HS-27A (cell line): Measurements from ENCODE around the gene AKAP8.

Experiments used
- DNase-seq: peaks from one replicate; pipeline ENCODE4 v3.0.0-alpha.2; 2012; ENCODE audit warnings: low read depth, missing footprints

AKAP8 gene

GRCh38 chr19:15331419-15332310 is 47.9 kb downstream of the AKAP8 start:
- no peak for DNase-seq

GRCh38 chr19:15330801-15331418 is 48.7 kb downstream of the AKAP8 start:
- DNase-seq, result no peak

- no peak for DNase-seq
These were observed 51.3 kb downstream of the AKAP8 start for GRCh38 chr19:15328312-15328711.

GRCh38 chr19:15324791-15325519 is 54.6 kb downstream of the AKAP8 start:
- no peak for DNase-seq

GRCh38 chr19:15323496-15324235 is 55.9 kb downstream of the AKAP8 start:
- no peak for DNase-seq

GRCh38 chr19:15321739-15322138 is 57.8 kb downstream of the AKAP8 start:
- no peak for DNase-seq

GRCh38 chr19:15320116-15320515 is 59.5 kb downstream of the AKAP8 start:
- no peak for DNase-seq

- DNase-seq, result no peak
These were observed 61.3 kb downstream of the AKAP8 start for GRCh38 chr19:15318241-15318691.

GRCh38 chr19:15317392-15318071 is 62.1 kb downstream of the AKAP8 start:
- DNase-seq, result no peak

- no peak for DNase-seq
These were observed 63.1 kb downstream of the AKAP8 start for GRCh38 chr19:15316498-15316897.

- DNase-seq, result no peak
These were observed 64.5 kb downstream of the AKAP8 start for GRCh38 chr19:15315101-15315500.

GRCh38 chr19:15313649-15314279 is 65.8 kb downstream of the AKAP8 start:
- no peak for DNase-seq

GRCh38 chr19:15307169-15307568 is 72.4 kb downstream of the AKAP8 start:
- no peak for DNase-seq

- DNase-seq, result no peak
These were observed 73.8 kb downstream of the AKAP8 start for GRCh38 chr19:15305582-15306334.

- DNase-seq, result no peak
These were observed 75.4 kb downstream of the AKAP8 start for GRCh38 chr19:15304140-15304705.
